Liver (tissue), 3 donors: ENCODE results near the gene EIF4G3.

ENCODE experiments used
- GABPA ChIP-seq, 2 donors: IDR thresholded peaks in 1 of 2; conservative IDR thresholded peaks in 1 of 2; 2 replicates each; pipeline ENCODE4 v1.6.1; 2016; ENCODE audit warnings: antibody characterized with exemption in 2 of 2, mild to moderate bottlenecking in 1 of 2, moderate library complexity in 1 of 2
- TF ChIP-seq, protein P1 (sequence below): fragments of 150-350 bp; IDR thresholded peaks from 2 replicates; pipeline ENCODE4 v1.5.1; 2017; ENCODE audit warnings: improper control_type of control experiment, low read depth, low read length; ENCODE audit not compliant: missing input control
- TF ChIP-seq, protein P2 (sequence below): IDR thresholded peaks from 2 replicates; pipeline ENCODE4 v1.6.1; 2016; ENCODE audit warnings: antibody characterized with exemption
- donor health status: healthy.
- donor health status: healthy.

DNA sequence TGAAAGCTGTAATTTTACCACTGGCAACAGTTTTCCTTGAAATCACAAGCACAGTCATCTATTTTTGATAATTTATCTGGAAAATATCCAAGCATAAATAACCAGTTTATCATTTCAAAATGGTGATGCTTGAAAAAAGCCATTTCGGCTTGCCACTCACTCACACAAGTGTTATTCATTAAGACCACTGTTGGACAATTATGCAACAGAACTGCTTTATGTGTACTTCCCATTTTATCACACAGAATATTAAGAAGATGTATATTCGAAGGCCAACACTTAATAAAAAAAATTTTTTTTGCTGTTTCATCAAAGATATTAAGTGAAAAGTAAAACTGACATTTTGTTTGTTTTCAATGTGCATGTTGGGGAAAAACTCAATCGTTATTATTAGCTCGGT, 62.3 kb downstream of the EIF4G3 start:
- TF ChIP-seq, protein P1, sequence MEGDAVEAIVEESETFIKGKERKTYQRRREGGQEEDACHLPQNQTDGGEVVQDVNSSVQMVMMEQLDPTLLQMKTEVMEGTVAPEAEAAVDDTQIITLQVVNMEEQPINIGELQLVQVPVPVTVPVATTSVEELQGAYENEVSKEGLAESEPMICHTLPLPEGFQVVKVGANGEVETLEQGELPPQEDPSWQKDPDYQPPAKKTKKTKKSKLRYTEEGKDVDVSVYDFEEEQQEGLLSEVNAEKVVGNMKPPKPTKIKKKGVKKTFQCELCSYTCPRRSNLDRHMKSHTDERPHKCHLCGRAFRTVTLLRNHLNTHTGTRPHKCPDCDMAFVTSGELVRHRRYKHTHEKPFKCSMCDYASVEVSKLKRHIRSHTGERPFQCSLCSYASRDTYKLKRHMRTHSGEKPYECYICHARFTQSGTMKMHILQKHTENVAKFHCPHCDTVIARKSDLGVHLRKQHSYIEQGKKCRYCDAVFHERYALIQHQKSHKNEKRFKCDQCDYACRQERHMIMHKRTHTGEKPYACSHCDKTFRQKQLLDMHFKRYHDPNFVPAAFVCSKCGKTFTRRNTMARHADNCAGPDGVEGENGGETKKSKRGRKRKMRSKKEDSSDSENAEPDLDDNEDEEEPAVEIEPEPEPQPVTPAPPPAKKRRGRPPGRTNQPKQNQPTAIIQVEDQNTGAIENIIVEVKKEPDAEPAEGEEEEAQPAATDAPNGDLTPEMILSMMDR = no peak
- TF ChIP-seq, protein P2, sequence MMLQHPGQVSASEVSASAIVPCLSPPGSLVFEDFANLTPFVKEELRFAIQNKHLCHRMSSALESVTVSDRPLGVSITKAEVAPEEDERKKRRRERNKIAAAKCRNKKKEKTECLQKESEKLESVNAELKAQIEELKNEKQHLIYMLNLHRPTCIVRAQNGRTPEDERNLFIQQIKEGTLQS = no peak
- TF ChIP-seq GABPA (IDR thresholded peaks at IDR 0.05 in 1 of 2, conservative IDR thresholded peaks at IDR 0.05 in 1 of 2) = no peak
